ENCODE data around the gene EMSY.
"Not testable (repeated sequence)": the region's sequence is repeated elsewhere in the genome, so short reads cannot be mapped to it uniquely, and the experiment has no call there.

EMSY gene

DNA sequence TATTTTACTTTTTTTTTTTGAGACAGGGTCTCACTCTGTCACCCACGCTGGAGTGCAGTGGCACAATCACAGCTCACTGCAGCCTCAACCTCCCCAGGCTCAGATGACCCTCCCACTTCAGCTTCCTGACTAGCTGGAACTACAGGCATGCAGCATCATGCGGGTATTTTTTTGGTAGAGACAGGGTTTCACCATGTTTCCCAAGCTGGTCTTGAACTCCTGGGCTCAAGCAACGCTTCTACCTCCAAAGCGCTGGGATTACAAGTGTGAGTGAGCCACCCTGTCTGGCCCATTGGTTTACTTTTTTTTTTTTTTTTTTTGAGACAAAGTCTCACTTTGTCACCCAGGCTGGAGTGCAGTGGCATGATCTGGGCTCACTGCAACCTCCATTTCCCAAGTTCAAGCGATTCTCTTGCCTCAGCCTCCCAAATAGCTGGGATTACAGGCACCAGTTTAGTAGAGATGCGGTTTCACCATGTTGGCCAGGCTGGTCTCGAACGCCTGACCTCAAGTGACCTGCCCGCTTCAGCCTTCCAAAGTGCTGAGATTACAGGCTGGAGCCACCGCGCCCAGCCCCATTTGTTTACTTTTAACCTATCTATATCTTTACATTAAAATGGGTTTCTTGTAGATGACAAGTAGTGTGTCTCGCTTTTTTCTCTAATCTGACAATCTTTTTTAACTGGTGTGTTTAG is 127.5 kb downstream of the EMSY start:
- DNase-seq = not testable (repeated sequence)

DNA sequence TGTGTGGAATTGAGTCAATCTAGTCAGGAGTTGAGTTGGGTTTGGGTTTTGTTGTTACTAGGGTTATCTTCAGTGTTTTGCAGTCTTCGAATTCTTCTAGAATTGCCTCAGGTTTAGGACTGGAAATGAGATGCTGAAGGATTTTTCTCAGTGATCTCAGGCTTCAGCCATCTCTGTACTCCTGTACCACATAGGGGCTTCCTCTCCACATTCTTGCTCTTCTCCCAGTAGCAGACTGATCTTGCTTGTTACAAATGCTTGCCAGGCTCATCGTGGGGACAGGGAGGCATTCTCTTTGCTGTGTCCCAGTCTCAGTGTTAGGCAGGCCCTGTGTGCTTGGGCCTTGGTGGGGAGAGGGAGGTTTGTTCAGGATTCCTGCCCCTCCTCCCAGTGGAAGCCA is 129.6 kb downstream of the EMSY start:
- no peak for DNase-seq

DNA sequence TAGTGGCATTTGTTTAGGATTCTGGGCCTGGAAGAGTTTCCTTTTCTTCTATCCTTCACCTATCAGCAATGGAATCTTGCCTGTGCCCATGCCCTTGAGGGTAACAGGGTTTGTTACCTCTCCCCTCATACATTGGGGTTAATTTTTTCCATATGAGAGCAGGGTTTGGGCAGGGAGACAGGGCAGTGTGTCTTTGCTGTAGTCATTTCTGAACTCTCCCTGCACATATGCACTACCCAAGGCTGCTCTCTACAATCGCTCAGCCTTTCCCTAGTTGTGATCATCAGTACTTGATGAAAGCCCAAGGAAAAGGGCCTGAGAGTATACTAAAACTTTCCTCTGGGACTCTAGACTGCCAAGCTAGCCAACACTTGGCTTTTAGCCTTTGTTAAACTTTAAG is 130.1 kb downstream of the EMSY start:
- no peak for DNase-seq

DNA sequence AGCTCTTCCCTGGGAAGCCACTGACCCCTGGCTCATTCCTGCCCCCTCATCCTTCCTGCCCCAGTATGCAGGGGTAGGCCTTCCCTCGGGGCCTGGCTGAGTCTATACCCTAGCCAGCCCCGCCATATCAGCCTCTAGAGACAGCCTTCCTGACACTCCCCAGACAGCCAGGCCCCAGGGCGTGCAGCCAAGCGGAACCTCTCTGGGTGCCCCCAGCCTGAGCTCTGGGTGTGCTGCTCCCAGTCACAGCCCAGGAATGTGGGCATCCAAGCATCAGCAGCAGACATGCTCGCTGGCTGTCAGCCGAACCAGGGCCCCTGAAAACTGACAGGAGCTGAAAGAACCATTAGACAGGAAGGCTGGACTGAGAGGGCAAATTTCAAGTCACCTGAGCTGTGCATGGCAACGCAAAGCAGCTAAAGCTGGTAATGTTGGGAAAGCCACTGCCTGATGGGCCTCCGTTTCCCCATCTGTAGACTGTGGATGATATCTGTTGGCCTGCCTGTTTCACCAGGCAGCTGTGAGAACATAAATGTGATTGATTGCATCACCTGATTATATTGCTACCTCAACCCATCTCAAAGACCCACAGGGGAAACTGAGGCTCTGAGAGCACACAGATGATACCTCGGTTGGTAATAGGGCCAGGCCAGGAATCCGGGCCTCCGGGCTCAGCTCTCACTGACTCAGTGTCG is 132.6 kb downstream of the EMSY start:
- DNase-seq = no peak

DNA sequence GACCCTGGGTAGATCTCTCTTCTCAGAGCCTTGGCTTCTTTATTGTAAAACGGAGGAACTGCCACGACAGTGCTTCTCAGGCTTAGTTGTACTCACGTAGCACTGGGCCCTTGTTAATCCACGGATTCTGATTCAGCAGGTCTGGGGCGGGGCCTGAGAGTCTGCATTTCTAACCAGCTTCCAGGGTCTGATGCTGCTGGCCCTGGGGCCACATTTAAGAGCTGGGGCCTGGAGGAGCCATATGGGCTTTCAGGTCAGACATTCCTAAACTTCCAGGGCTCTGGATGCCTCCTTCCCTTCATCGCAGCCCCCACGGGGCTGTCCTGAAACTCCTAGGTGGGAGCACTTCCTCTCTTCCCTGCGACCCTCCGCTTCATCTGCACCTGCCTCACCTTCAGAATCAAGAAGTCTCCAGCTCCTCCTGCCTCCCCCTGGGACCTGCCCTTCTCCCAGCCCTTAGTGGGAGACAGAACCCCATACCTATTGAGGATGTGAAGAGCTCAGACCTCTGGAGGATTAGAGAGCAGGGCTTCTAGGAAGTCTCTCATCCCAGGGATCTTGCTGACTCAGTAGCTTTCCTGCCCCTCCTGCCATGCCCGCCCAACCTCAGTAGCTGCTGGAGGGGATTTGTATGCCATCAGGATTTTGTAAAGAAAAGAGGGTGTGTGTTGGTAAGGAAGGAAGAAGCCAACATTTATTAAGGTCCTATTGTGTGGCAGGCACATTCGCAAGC is 133.3 kb downstream of the EMSY start:
- DNase-seq = no peak

DNA sequence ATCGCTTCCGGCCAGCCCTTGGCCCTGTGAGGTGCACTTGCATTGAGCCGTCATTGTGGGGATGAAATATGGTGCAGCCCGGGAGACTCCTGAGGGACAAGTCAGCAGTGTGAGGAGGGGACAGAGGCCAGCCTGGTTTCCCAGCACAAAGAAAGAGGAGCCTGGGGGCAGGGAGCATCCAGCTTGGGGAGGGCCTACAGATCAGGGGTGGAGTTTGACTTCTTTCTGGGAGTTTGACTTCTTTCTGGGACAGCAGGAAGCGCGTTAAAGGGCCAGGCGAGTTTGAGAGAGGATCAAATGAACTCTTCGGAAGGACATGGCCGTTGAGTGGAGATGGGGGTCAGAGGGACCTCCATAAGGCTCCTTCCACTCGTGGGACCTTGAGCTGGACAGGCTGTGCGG is 133.8 kb downstream of the EMSY start:
- DNase-seq = no peak

DNA sequence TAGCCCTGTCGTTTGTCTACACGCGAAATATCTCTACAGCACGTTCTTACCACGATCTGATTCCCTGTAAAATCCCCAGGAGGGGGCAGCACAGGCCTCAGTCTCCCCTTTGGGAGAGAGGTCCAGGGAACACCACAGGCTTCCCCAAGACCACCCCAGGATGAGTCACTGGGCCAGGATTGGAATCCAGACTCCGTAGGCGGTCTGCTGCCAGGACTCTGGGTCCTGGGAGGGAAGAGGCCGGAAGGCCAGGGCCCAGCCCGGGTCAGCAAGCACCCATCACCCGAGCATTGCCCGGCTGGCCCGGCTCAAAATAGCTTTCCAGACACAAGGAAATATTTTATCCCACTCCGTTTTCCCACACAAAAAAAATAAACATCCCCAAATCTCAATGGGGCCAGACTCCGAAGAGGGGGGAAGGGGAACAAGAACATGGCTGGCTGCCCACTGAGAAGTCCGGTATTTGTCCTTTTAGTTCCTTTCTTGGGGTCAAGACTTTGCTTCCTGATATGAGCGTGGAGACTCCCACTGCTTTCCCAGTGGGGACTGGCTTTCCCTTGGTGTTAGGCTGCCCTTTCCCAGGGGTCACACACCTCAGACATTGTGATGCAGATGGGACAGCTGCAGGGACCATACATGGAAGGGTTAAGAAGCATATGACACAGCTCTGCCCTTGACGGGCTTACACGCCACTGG is 134.4 kb downstream of the EMSY start:
- no peak for DNase-seq

DNA sequence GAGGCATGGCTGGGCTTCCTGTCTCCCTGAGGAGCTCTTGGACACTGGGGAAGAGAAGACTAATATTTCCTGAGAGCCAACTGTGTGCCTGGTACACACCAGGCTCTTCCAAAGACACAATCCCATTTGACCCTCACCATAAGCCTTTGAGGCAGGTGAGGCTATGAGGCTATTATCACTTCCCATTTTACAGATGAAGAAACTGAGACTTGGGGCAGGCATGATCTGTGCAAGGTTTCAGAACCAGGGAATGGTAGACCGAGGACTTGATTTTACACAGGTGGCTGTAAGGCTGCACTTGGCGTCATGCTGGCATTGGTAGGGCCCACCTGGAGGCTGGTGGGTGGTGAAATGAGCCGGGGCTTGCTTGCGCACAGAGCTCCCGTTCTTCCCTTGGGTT is 134.9 kb downstream of the EMSY start:
- no peak for DNase-seq

DNA sequence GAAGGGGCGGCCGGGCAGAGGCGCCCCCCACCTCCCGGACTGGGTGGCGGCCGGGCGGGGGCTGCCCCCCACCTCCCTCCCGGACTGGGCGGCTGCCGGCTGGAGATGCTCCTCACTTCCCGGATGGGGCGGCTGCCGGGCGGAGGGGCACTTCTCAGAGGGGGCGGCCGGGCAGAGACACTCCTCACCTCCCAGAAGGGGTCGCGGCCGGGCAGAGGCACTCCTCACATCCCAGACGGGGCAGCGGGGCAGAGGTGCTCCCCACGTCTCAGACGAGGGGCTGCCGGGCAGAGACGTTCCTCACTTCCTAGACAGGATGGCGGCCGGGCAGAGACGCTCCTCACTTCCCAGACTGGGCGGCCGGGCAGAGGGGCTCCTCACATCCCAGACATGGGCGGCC is 137.7 kb downstream of the EMSY start:
- not testable (repeated sequence) for DNase-seq

DNA sequence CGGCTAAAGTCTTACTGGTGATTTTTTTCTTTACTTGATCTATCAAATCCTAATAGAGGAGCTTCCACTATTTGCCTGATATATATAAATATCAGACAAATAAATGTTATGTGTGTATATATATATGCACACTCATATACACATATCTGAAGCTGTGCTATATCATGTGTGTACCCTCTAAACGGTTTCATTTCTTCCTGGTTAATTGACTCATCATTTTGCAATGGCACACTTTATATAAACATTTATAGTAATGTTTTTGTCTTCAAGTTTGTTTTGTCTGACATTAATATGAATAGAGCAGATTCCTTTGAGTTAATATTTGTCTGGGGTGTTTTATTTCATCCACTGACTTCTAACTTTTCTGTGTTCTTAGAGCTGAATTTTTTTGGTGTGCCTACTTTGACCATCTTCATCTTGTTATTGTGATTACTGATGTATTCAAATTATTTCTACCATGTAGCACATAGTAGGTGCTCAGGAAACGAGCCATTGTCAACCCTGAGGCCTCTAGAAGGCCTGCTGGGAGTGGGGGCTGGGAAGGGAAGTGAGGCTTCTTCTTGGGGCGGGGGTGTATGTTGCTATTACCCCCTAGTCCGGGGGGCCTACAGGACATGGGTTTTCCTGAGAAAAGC is 143.1 kb downstream of the EMSY start:
- DNase-seq = no peak

DNA sequence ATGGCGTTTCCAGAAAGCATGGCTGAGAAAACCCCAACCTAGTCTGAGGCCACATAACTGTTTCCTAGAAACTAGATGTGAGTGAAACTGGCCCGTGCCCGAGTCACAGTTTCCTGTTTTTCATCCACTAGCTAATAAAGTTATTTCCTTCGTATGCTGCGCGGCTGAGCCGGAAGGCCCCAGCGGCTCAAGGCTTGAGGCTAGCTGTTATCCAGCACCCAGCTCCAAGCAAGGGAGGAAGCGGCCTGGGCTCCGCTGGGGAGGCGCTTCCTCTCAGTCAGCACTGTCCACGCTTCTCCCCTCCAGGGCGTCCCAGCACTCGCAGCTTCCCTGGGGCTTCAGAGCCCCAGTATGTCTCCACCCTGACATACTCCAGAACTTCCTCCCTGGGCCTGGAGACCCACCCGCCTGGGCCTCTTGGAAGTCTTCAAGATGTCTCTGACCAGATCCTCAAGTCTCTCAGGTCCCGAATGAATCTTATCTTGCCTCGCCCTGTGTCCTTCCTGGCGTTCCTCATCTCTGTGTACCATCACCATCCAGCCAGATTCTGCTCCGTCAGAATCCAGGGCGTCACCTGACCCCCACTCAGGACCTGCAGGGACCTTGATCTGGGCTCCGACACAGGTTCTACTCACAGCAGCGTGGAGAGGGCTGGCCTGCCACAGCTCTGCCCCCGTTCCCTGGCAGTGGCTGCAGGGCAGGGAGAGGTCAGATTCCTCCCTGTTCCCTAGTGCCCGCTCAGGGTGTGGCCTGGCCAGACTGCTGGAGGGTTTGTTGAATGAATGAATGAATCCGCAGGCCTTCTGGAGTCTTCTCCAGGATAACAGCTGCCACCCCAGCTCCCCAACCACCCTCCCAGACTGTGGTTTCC is 143.9 kb downstream of the EMSY start:
- DNase-seq = peak; percentile 88

DNA sequence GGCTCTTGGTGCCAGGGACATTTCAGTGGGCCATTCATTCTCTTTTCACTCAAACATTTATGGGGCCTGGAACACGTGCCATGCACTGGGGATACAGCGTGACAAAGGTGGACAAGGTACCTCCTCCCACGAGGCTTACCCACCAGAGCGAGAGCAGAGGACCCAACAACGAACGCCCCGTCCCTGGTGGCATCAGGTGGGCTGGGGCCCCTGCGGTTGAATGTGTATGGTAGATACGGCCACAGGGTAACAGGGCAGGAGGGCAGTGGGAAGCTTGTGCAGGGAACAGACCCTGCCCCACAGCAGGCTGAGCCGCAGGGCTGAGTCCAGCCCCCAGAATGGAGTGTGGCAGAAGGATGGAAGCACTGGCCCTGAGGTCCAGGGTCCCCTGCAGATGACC is 144.7 kb downstream of the EMSY start:
- no peak for DNase-seq

DNA sequence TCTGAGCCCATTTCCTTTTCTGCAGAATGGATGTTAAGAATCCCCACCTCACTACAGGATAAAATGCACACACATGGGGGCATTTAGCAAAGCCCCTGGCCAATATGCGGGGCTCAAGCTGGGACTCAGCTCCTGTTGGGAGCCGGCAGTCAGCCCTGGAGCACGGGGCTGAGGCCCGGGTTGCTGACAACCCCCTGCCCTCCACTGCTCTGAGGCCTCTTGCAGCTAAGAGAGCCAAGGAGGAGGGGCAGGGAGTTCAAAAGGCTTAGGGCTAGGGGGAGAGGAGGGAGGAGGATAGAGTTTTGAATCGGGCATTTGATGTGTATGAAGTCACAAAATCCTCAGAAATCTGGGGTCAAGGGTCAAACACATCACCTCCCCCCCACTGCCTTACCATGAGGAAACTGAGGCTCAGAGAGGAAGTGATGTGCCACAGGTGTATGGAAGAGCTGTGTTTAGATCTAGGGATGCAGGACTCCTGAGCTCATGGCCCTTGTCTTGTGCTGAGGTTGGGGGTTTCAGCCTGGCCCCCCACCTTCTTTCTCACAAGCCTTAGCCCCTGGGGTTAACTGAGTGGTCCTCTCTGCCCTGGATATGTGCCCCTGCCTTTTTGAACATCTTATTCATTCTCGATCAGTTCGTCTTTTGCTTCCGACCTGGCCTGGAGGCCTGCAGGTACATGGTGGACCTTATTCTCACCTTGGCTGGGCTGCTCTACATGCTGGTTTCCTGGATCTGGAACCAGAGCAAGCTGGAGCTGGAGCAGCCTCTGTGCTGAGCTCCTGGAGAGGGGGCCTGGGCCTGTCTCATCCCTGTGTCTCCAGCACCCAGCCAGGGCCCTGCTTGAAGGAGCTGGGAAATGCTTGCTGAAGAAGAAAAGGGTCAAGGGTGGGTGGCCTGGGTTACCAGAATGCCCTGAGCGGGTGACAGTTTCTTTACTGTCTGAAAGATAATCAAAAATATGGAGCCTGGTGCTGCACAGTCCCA is 145.4 kb downstream of the EMSY start:
- no peak for DNase-seq

DNA sequence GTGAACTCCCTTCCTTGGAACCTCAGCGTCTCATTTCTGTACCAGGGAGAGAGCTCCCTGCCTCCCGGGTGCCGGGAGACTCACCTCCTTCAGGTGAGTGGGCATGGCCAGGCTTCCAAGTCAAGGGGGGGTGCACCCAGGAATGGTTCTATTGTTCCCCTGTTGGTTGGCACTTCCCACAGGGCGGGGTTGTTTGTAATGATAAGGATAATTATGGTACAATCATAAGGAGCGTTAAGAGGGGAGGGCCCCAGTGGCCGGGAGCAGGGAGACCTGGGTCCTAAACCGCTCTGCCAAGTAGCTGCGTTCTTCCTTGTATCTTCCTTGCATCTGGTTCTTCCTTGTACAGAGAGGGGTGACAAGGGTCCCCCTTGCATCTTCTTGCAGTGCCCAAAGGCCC is 146.6 kb downstream of the EMSY start:
- no peak for DNase-seq

DNA sequence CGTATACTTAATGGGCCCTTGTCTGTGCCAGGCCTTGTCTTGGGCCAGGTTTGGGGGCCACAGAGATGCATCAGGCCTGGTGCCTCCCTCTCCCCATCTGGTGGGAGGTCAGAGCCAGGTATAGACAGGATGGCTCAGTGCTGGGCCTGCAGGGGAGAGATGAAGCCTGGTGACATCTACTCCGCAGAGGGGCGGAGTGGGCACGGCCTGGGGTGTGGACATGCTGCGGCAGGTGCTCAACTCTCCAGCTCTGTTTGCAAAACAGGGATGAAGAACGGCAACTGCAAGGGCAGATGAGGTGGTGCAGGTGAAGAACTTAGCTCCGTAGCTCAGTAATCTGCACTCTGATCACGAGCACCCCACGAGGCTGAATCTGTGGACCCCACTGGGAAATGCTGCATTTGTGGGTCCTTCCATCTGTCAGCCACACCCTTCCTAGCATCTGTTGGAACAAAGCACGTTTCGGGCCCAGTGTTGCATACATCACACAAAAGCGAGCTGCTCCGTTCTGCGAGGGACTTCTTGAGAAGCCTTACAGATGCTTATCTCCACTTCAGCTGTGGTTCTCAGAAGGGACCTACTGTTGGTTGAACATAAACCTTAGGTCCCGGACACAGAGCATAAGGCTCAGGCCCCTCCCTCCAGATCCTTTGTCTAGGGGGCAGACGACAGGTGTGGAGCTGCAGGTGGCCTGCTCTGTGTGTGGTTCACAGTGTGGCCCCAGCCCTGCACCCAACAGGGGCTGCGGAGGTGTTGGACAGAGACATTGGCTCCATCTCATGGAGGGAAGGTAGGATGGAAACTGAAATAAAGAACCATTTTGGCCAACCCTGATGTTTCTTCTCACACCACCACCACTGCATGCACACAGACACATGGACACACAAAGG is 147.5 kb downstream of the EMSY start:
- peak; percentile 47 for DNase-seq

DNA sequence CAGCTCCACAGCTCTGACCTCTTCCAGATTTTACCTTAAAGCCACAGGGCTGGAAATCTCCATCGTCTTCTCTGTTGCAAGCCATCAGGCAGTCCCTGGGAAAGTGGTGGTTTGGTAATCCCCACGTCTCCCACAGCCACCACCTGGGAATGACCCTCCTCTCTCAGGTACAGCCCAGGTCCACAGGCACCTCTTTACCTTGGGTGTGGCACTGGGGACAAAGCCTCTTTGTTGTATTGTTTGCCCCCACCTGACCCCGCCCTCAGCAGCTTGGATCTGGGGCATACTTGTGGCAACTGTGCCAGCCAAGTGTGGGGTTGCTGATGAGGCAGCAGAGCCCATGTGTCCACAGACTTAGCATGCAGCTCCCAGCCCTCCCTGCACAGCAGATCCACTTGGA is 148.1 kb downstream of the EMSY start:
- DNase-seq = no peak

DNA sequence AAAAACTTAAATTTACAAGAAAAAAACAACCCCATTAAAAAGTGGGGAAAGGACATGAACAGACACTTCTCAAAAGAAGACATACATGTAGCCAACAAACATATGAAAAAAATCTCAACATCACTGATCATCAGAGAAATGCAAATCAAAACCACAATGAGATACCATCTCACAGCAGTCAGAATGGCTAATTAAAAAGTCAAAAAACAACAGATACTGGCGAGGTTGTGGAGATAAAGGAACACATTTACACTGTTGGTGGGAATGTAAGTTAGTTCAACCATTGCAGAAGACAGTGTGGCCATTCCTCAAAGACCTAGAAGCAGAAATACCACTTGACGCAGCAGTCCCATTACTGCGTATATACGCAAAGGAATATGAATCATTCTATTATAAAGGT is 150.3 kb downstream of the EMSY start:
- DNase-seq = not testable (repeated sequence)

DNA sequence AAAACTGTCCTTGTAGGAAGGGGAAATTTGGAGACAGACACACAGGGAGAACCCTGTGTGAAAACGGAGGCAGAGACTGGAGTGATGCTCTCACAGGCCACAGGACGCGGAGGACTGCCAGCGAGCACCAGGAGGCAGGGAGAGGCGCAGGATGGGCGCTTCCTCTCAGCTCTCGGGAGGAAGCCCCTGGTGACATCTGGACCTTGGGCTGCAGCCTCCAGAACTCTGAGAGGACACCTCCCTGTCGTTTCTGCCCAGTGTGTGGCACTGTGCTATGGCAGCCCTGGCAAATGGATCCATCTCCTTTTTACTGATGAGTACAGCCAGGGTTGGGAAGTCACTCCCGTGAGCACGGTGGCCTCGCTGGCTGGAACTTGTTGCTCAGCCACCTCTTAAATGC is 151.8 kb downstream of the EMSY start:
- no peak for DNase-seq
